SH-SY5Y (cell line): ENCODE measurements around the gene TRIML2.

Experiments
- GATA2 ChIP-seq: IDR thresholded peaks from 2 replicates; pipeline ENCODE4 v1.6.1; 2011; ENCODE audit warnings: mild to moderate bottlenecking, low read depth, low read length
- GATA3 ChIP-seq: IDR thresholded peaks from 2 replicates; pipeline ENCODE4 v1.6.1; 2011; ENCODE audit warnings: low read depth, mild to moderate bottlenecking, low read length, moderate library complexity

GRCh38 chr4:188154668-188155405 is 45.4 kb upstream of the TRIML2 start:
- TF ChIP-seq GATA2 (no peak), GATA3 (no peak)
